ENCODE data around the gene CLIC5. TPM values are rescaled to one million over a fixed set of nuclear protein-coding genes. Genes with fewer than 3 reads are reported as not detected.

The CLIC5 gene
- total RNA-seq: 1 to 10 TPM; 3.4 to 5.4 (median 4.9) TPM

DNA sequence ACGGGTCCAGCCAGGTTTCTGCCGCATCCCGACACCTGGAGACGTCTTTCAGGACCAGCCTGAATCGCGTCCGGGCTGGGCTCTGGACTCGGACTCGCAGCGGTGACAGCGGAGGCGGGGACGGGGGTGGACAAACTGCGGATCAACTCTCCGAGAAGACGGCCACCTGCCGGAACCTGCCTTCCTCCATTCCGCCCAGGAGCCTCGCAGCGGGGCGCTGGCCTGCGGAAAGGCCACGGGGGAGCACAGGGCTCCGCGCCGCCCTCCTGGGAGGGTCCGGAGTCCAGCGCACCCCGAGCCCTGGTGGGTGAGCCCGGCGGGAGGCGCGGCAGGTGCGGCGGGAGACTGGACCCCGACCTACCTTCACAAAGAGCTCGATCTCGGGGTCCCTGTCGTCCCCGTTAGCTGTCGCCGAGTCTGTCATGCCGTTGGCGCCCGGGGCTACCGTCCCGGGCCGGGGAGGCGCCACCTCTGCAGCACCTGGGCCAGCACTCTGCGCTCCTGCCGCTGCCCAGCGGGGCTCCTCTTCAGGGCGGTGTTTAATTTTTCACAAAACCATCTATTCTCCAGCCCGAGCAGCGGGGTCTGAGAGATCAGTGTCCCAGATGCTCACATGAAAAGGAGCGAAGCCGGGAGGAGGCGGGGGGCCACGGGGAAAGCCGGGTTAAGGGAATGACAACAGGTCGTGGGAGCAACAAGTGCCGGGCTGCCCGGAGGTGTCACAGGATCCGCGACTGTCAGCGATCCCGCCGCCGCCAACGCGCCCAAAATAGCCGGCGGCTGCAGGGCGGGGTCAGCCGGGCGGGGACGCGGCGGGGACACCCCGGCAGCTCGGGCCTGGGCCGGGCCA is at the start of gene CLIC5:
Gene CLIC5 (minus strand): TSS at position 742 of the 850 bp plus-strand sequence. CDS start 318 bp downstream, at position 424.
- Histone ChIP-seq H3K4me3 (peak within 1 kb of the TSS; percentile 47 to 80 (median 61)), H3K27ac (peak within 1 kb of the TSS; percentile 48 to 68), H3K36me3 (no peaks in the 10 kb centered on the region), H3K27me3 (peaks cover 0 to 3% of the 10 kb centered on the region in 2 donors), H3K4me1 (no peaks in the 10 kb centered on the region), H3K9me3 (no peaks in the 10 kb centered on the region)
- TF ChIP-seq POLR2A (IDR thresholded peaks at IDR 0.05) (no peak), POLR2AphosphoS5 (IDR thresholded peaks at IDR 0.05) (no peak)
- TF ChIP-seq, protein P1, sequence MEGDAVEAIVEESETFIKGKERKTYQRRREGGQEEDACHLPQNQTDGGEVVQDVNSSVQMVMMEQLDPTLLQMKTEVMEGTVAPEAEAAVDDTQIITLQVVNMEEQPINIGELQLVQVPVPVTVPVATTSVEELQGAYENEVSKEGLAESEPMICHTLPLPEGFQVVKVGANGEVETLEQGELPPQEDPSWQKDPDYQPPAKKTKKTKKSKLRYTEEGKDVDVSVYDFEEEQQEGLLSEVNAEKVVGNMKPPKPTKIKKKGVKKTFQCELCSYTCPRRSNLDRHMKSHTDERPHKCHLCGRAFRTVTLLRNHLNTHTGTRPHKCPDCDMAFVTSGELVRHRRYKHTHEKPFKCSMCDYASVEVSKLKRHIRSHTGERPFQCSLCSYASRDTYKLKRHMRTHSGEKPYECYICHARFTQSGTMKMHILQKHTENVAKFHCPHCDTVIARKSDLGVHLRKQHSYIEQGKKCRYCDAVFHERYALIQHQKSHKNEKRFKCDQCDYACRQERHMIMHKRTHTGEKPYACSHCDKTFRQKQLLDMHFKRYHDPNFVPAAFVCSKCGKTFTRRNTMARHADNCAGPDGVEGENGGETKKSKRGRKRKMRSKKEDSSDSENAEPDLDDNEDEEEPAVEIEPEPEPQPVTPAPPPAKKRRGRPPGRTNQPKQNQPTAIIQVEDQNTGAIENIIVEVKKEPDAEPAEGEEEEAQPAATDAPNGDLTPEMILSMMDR (IDR thresholded peaks at IDR 0.05): no peak
- intact Hi-C loops (cut with DNase I; ENCODE audit: low total_unique reads): no loop called here
- peak in 1 of 2 donors; percentile 22 for DNase-seq (ENCODE audit: low spot score in 2 of 2)

DNA sequence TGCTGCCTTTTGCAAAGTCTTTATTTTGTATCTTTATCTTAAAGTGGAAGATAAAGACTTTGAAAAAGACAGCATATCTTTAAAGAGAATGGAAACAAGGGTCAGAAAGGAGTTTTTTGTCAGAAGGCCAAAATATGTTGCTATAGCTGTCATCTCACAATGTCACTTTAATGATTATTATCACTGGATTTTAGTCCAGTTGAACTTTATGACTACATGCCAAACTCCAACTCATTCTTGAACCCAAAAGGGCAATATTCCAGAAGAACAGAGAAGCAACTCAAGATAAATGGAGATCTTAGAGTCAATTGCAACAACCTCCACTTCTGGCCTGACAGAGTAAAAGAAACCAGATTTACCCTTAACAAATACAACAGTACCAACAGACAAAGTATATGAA is 47.3 kb upstream of the CLIC5 start:
- H3K4me1 ChIP-seq: no peaks in the 10 kb centered on the region
- no peak for DNase-seq (ENCODE audit: low spot score in 2 of 2)
- intact Hi-C loops (cut with DNase I; ENCODE audit: low total_unique reads): no loop called here
- H3K27me3 ChIP-seq: no peaks in the 10 kb centered on the region
- H3K27ac ChIP-seq: no peak overlapping the region
- H3K4me3 ChIP-seq: no peak overlapping the region
- no peaks in the 10 kb centered on the region for H3K36me3 ChIP-seq
- no peaks in the 10 kb centered on the region for H3K9me3 ChIP-seq
- TF ChIP-seq POLR2A (IDR thresholded peaks at IDR 0.05) (no peak), POLR2AphosphoS5 (IDR thresholded peaks at IDR 0.05) (no peak)
- TF ChIP-seq, protein P1 (IDR thresholded peaks at IDR 0.05): no peak

DNA sequence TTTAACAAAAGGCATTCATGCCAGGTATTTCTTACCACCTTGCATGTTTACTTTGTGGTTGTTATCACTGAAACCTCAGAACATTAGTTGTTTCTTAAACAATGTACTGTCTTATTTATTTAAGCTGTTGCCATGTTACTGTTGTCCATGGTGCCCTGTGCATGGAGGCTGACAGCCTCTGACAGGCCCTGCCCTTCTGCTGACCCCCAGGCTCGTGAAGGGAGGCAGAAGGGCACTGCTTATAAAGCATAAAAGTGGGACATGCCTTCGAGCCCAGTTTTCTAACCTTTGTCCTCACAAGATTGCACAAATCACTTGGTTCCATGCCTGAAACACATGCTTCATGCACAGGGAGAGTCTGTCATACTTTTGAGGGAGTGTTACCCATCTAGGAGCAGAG is 46.7 kb upstream of the CLIC5 start:
- intact Hi-C loops (cut with DNase I; ENCODE audit: low total_unique reads): no loop called here
- H3K36me3 ChIP-seq: no peaks in the 10 kb centered on the region
- H3K4me3 ChIP-seq: no peak overlapping the region
- H3K9me3 ChIP-seq: no peaks in the 10 kb centered on the region
- H3K27ac ChIP-seq: no peak overlapping the region
- H3K4me1 ChIP-seq: no peaks in the 10 kb centered on the region
- no peak for DNase-seq (ENCODE audit: low spot score in 2 of 2)
- H3K27me3 ChIP-seq: no peaks in the 10 kb centered on the region
- TF ChIP-seq POLR2A (IDR thresholded peaks at IDR 0.05): no peak
- TF ChIP-seq POLR2AphosphoS5 (IDR thresholded peaks at IDR 0.05): no peak

DNA sequence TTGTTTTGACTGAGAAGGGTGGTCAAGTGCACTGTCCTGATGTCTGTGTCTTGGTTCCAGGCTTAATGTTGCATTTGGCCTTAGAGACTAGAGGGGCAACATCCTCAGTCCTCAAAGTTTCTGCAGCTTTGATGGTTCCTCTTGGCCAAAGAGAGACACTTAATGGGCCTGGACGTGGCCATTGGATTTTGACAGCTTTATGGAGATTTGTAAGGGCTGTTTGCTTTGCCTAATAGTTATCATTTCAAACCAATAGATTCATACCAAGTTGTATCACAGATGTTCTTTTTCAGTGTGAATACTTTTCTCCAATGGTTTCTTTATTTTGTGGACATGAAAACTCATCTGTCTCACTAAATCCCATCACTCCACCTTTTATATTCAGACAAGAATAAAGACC is 45.8 kb upstream of the CLIC5 start:
- intact Hi-C loops (cut with DNase I; ENCODE audit: low total_unique reads): no loop called here
- Histone ChIP-seq H3K27me3 (no peaks in the 10 kb centered on the region), H3K36me3 (no peaks in the 10 kb centered on the region), H3K4me3 (no peak overlapping the region), H3K9me3 (no peaks in the 10 kb centered on the region), H3K27ac (no peak overlapping the region), H3K4me1 (no peaks in the 10 kb centered on the region)
- TF ChIP-seq, protein P1 (IDR thresholded peaks at IDR 0.05): no peak
- TF ChIP-seq POLR2A (IDR thresholded peaks at IDR 0.05) (no peak), POLR2AphosphoS5 (IDR thresholded peaks at IDR 0.05) (no peak)
- no peak for DNase-seq (ENCODE audit: low spot score in 2 of 2)

DNA sequence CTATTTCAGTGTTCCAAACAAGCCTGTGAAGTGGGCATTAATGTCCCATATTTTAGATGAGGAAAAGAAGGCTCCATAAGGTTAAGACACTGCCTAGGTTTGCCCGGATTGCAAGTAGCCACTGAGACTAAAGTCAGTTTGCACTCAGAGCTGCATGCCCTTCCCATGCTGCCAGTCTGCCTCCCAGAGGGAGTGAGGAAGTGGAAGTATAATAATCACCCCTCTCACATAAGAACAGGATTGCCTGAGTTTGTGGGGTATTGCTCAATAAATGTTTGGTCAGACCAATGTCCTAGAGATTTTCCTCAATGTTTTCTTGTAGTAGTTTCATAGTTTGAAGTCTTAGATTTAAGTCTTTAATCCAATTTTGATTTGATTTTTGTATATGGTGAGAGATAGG is 43.9 kb upstream of the CLIC5 start:
- Histone ChIP-seq H3K9me3 (no peaks in the 10 kb centered on the region), H3K4me1 (no peaks in the 10 kb centered on the region), H3K27me3 (no peaks in the 10 kb centered on the region), H3K36me3 (no peaks in the 10 kb centered on the region), H3K27ac (no peak overlapping the region), H3K4me3 (no peak overlapping the region)
- DNase-seq (ENCODE audit: low spot score in 2 of 2): no peak
- intact Hi-C loops (cut with DNase I; ENCODE audit: low total_unique reads): no loop called here
- TF ChIP-seq POLR2A (IDR thresholded peaks at IDR 0.05) (no peak), POLR2AphosphoS5 (IDR thresholded peaks at IDR 0.05) (no peak)
- TF ChIP-seq, protein P1 (IDR thresholded peaks at IDR 0.05): no peak
